ENCODE results near the gene SUN5. TPM values are rescaled to one million over a fixed set of nuclear protein-coding genes. Genes with fewer than 3 reads are reported as not detected.

The SUN5 gene
- total and polyA plus RNA-seq, 8 donors: not detected

DNA sequence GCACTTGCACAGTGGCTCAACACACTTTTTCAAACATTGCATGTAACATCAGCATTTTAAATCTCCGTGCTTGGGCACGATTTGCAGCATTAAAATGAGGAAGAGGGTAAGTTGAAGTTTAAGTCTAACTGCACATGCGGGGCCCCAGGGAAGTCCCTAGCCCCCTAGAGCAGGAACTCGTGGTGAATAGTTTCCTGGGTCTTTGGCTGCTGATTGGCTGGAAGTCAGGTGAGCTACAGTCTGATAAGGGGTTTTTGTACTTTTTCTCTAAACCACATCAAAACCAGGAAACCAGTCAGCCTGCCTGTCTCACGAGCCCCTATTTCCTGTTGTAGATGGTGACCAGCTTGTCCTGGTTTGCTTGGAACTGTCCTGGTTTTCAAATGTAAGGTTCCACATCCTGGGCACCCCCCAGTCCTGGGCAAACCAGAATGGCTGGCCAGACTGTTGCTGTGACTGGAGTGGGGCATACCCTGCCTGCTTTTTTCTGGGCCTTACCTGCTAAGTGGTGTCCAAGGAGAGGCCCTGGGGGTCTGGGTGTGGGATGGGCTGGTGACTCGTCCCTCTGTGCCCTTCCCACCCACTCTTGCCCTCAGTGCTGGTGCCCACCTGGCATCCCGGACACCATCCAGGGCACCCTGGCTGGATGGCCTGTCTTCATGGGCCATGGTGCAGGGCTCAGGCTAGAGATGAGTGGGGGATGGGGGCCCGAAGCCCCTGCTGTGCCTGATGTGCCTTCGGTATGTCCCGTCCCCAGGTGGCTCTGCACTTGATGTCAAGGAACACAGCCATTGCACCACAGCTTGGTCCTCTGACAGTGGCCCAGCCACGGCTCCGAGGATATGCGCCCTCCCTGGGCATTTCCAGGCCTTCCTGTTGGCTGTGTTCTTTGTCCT, 31.8 kb downstream of the SUN5 start:
- no peak for TF ChIP-seq CTCF (IDR thresholded peaks at IDR 0.05)
- intact Hi-C loops (cut with DNase I): no loop called here
- no peaks in the 10 kb centered on the region for H3K36me3 ChIP-seq
- 69 to 72% methylated on average over 13 of the region's 13 CpGs for WGBS, 2 donors
- H3K9me3 ChIP-seq: no peaks in the 10 kb centered on the region
- no peak overlapping the region for H3K4me3 ChIP-seq
- ATAC-seq (peak in 3 of 4 donors; percentile 31 to 49 (median 34)), DNase-seq (peak in 2 of 6 donors; percentile 2 to 28), FAIRE-seq (no peak)
- no peak overlapping the region for H3K27ac ChIP-seq
- no peaks in the 10 kb centered on the region for H3K27me3 ChIP-seq
- H3K4me1 ChIP-seq: no peaks in the 10 kb centered on the region

DNA sequence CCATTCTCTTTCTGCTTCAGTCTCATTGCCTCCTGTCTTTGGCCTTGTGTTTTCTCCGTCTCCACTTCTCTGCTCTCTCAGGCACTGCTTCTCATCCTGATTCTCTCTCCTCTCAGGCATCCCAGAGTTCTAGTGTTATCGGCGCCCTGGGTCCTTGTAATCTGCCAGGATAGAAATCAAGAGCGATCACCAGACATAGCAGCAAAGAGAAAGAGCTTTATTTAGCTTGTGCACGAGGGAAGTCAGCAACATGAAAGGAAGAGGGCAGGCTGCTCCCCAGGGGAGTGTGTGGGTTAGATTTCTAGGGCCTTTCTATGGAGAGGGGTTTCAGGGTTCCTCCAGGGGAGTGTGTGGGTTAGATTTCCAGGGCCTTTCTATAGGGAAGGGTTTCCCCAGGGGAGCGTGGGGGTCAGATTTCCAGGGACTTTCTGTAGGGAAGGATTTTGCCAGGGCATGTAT, 32.5 kb downstream of the SUN5 start:
- H3K27me3 ChIP-seq: no peaks in the 10 kb centered on the region
- ATAC-seq: peak in 1 of 4 donors; percentile 25
- FAIRE-seq: no peak
- H3K9me3 ChIP-seq: no peaks in the 10 kb centered on the region
- 64 to 69% methylated on average over 6 of the region's 6 CpGs for WGBS, 2 donors
- no peak for DNase-seq
- intact Hi-C loops (cut with DNase I): no loop called here
- H3K4me3 ChIP-seq: no peak overlapping the region
- H3K27ac ChIP-seq: no peak overlapping the region
- no peaks in the 10 kb centered on the region for H3K36me3 ChIP-seq
- no peaks in the 10 kb centered on the region for H3K4me1 ChIP-seq
- TF ChIP-seq CTCF (IDR thresholded peaks at IDR 0.05): no peak

DNA sequence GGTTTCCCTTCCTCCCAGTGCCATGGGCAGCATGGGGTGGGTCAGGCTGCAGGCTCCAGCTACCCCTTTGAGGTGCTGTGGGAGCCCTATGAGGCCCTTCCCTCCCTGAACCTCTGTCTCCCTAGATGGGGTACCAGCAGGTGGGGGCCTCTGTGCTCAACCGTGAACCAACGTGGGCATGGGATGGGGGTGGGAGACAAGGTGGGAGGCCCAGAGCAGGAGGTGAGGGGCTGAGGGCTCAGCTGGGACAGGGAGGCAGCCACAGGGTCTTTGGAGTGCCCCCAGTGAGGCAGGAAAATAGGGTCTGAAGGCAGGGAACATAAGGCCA, 33.3 kb downstream of the SUN5 start:
- WGBS, 2 donors: 86 to 89% methylated on average over 2 of the region's 2 CpGs
- ATAC-seq: no peak
- no peak for FAIRE-seq
- intact Hi-C loops (cut with DNase I): no loop called here
- no peak overlapping the region for H3K4me3 ChIP-seq
- no peaks in the 10 kb centered on the region for H3K9me3 ChIP-seq
- no peaks in the 10 kb centered on the region for H3K27me3 ChIP-seq
- TF ChIP-seq CTCF (IDR thresholded peaks at IDR 0.05): no peak
- H3K27ac ChIP-seq: no peak overlapping the region
- H3K4me1 ChIP-seq: no peaks in the 10 kb centered on the region
- no peaks in the 10 kb centered on the region for H3K36me3 ChIP-seq
- no peak for DNase-seq

GRCh38 chr20:32970115-32970972, 33.9 kb downstream of the SUN5 start:
- no peak for TF ChIP-seq CTCF (IDR thresholded peaks at IDR 0.05)
- no peaks in the 10 kb centered on the region for H3K27me3 ChIP-seq
- 78 to 87% methylated on average over 15 of the region's 15 CpGs for WGBS, 2 donors
- no peaks in the 10 kb centered on the region for H3K9me3 ChIP-seq
- FAIRE-seq (no peak), ATAC-seq (no peak), DNase-seq (peak in 2 of 6 donors; percentile 4 to 34)
- H3K4me3 ChIP-seq: no peak overlapping the region
- no peaks in the 10 kb centered on the region for H3K4me1 ChIP-seq
- intact Hi-C loops (cut with DNase I): no loop called here
- no peaks in the 10 kb centered on the region for H3K36me3 ChIP-seq
- H3K27ac ChIP-seq: no peak overlapping the region
